ENCODE data around the gene EPHA1. TPM values are rescaled to one million over a fixed set of nuclear protein-coding genes. Genes with fewer than 3 reads are reported as not detected.
"Not testable (repeated sequence)": the region's sequence is repeated elsewhere in the genome, so short reads cannot be mapped to it uniquely, and the experiment has no call there.

Gene EPHA1
- total RNA-seq, 5 donors from 2014 or later (not counting 1 experiment from before 2014, with no cell fraction given) = 23.8 to 49.8 (median 43.5) TPM

DNA sequence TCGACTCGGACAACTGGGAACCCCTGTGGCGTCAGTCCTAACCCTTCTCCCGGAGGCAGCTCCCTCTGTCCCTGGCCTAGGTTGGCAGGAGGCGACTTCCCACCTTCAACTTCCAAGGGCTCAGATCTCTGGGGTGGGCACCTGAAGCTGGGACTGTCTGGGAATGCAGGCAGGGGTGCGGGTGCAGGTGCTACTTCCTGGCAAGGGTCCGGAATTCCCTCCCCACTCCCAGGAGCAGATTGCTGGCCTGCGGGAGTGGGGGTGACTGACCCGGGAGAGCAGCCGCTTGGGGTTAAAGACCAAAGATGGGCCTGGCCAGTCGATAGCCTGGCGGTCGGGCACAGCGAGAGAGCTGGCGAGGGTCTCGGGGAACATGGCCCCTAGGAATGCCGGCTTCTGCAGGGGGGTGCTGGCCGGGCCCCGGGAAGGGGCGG lies 387 bp downstream of the EPHA1 start:
- H3K4me3 ChIP-seq (ENCODE audit: control insufficient read depth in 1 of 2, extremely low read depth in 1 of 2, low read length in 1 of 2) = peak overlapping the region; percentile 66 to 89
- Mint-ChIP-seq H3K4me1 (peaks cover 71 to 85% (median 82%) of the 10 kb centered on the region in 3 donors), H3K27me3 (no peaks in the 10 kb centered on the region), H3K9me3 (no peaks in the 10 kb centered on the region), H3K4me3 (peak overlapping the region; percentile 89 to 91 (median 91)), H3K36me3 (no peaks in the 10 kb centered on the region), H3K27ac (peak overlapping the region; percentile 90 to 95)
- H3K27me3 ChIP-seq (replicated peaks in 1 of 2; ENCODE audit: control insufficient read depth in 2 of 2, extremely low read depth in 1 of 2, insufficient read depth in 2 of 2, low read length in 1 of 2) = peaks cover 0 to 3% of the 10 kb centered on the region in 2 experiments
- CTCF ChIA-PET = interaction anchor here (0.6 to 2.4 kb wide), 16 partner anchors 8 to 720 kb away, joined by 3 to 19 read pairs (median 4); partner anchors contain the start of gene CASP2 (in 1 of the 2)
- POLR2A ChIA-PET = interaction anchor here in 1 of 2 donors (0.8 kb wide), 1 partner anchor 623 kb away, joined by 3 read pairs; no protein-coding TSS in a partner anchor
- ATAC-seq (replicated peaks in 1 of 4) (peak in 3 of 4 experiments; percentile 3 to 10 (median 6)), DNase-seq (no peak)
- H3K4me1 ChIP-seq (ENCODE audit: control insufficient read depth in 1 of 2, extremely low read depth in 1 of 2, insufficient read depth in 2 of 2, low read length in 2 of 2) = peaks cover 39 to 48% of the 10 kb centered on the region in 2 experiments
- no peaks in the 10 kb centered on the region for H3K36me3 ChIP-seq (ENCODE audit: control insufficient read depth in 2 of 2, extremely low read depth in 1 of 2, insufficient read depth in 1 of 2, low read length in 1 of 2)
- H3K9me3 ChIP-seq = no peaks in the 10 kb centered on the region
- H3K27ac ChIP-seq (ENCODE audit: low read length) = no peak overlapping the region
- WGBS (ENCODE audit: insufficient coverage) = 1% methylated on average over 11 of the region's 20 CpGs

DNA sequence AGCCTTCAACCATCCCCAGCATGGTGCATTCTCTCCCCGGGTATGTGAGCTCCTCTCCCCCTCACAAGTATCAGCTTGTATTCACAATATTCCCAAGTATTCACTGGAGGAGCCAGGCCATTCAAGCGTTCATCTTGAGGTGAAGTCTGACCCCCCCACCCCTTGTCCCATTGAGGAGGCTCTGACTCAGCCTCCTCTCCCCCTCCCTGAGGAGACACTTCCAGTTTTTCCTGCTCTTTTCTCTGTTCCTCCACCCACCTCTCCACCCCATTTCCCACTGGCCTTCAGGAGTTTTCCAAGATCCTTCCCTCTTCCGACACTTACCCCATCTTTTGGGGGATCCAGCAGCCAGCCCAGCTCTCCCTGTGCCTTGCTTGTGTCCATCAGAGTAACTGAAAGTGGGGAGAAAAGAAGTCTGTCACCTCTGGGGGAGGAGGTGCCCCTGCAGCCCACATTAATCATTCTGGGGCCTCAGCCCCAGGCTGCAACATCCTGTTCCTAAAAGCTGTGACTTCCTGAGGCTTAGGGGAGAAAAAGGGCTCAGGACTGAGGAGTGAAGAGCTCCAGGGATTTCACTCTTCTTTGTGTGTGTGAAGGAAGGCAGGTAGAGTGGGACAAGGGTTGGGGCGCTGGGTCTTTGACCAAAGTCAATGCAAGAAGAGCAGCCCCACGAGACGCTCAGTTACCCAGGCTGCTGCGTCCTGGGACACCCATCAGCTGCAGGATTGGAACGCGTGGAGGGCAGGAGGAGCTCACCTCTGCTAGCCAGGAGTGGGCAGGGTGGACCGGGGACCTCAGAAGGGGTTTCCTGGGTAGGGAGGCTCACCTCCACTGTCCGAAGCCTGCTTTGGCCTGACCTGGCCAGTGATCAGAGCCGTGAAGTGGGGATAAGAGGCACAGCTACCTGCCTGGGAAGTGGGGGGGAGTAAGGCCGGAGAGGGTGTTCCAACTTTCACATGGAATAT lies 1.1 kb downstream of the EPHA1 start:
- ChIA-PET CTCF (interaction anchor here (0.6 to 2.4 kb wide), 23 partner anchors 8 to 720 kb away, joined by 3 to 19 read pairs (median 4); no protein-coding TSS in a partner anchor), POLR2A (interaction anchor here (0.6 to 1.5 kb wide), 5 partner anchors 10 to 622 kb away, joined by 3 to 10 read pairs (median 4); no protein-coding TSS in a partner anchor)
- H3K9me3 ChIP-seq = no peaks in the 10 kb centered on the region
- no peaks in the 10 kb centered on the region for H3K36me3 Mint-ChIP-seq
- H3K27ac Mint-ChIP-seq = peak overlapping the region; percentile 90 to 95
- H3K4me1 ChIP-seq (ENCODE audit: control insufficient read depth in 1 of 2, extremely low read depth in 1 of 2, insufficient read depth in 2 of 2, low read length in 2 of 2) = peaks cover 37 to 48% of the 10 kb centered on the region in 2 experiments
- H3K4me3 ChIP-seq (ENCODE audit: control insufficient read depth in 1 of 2, extremely low read depth in 1 of 2, low read length in 1 of 2) = peak overlapping the region; percentile 66 to 89
- peak; percentile 73 to 80 (median 76) for ATAC-seq (replicated peaks in 1 of 4)
- no peaks in the 10 kb centered on the region for H3K9me3 Mint-ChIP-seq
- no peak overlapping the region for H3K27ac ChIP-seq (ENCODE audit: low read length)
- H3K4me1 Mint-ChIP-seq = peaks cover 74 to 82% (median 79%) of the 10 kb centered on the region in 3 donors
- peaks cover 0 to 3% of the 10 kb centered on the region in 2 experiments for H3K27me3 ChIP-seq (replicated peaks in 1 of 2; ENCODE audit: control insufficient read depth in 2 of 2, extremely low read depth in 1 of 2, insufficient read depth in 2 of 2, low read length in 1 of 2)
- WGBS (ENCODE audit: insufficient coverage) = 12% methylated on average over 8 of the region's 13 CpGs
- DNase-seq = peak in 31 of 35 experiments; percentile 31 to 77 (median 44)
- no peaks in the 10 kb centered on the region for H3K36me3 ChIP-seq (ENCODE audit: control insufficient read depth in 2 of 2, extremely low read depth in 1 of 2, insufficient read depth in 1 of 2, low read length in 1 of 2)
- peak overlapping the region; percentile 89 to 91 (median 91) for H3K4me3 Mint-ChIP-seq
- no peaks in the 10 kb centered on the region for H3K27me3 Mint-ChIP-seq

DNA sequence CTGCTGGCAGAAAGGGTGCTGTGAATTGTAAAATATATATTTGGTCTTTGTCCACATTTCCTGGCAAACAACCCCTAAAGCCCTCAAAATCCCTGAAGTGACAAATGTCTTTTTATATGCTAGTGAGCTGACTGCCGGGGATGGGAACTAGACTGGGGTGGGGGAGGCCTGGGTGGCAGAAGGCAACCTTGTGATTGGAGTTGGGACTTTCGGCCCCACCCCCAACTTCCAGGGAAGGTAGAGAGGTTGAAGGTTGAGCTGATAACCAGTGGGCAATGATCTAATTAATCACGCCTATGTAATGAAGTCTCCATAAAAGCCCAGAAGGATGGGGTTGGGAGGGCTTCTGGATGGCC lies 2.7 kb downstream of the EPHA1 start:
- H3K36me3 ChIP-seq (ENCODE audit: control insufficient read depth in 2 of 2, extremely low read depth in 1 of 2, insufficient read depth in 1 of 2, low read length in 1 of 2) = peaks cover 0 to 2% of the 10 kb centered on the region in 2 donors
- Mint-ChIP-seq H3K27me3 (no peaks in the 10 kb centered on the region), H3K27ac (peak overlapping the region; percentile 90 to 95), H3K4me1 (peaks cover 70 to 73% (median 71%) of the 10 kb centered on the region in 3 donors), H3K4me3 (peak overlapping the region; percentile 1 to 89 (median 21)), H3K9me3 (no peaks in the 10 kb centered on the region), H3K36me3 (peaks cover 2% of the 10 kb centered on the region)
- no peak overlapping the region for H3K27ac ChIP-seq (ENCODE audit: low read length)
- H3K4me3 ChIP-seq (ENCODE audit: control insufficient read depth in 1 of 2, extremely low read depth in 1 of 2, low read length in 1 of 2) = no peak overlapping the region
- no peak for DNase-seq
- ATAC-seq (replicated peaks in 1 of 4) = no peak
- no peaks in the 10 kb centered on the region for H3K9me3 ChIP-seq
- H3K27me3 ChIP-seq (replicated peaks in 1 of 2; ENCODE audit: control insufficient read depth in 2 of 2, extremely low read depth in 1 of 2, insufficient read depth in 2 of 2, low read length in 1 of 2) = peaks cover 0 to 3% of the 10 kb centered on the region in 2 experiments
- H3K4me1 ChIP-seq (ENCODE audit: control insufficient read depth in 1 of 2, extremely low read depth in 1 of 2, insufficient read depth in 2 of 2, low read length in 2 of 2) = peaks cover 34 to 48% of the 10 kb centered on the region in 2 experiments
- CTCF ChIA-PET = interaction anchor here (0.5 to 2.4 kb wide), 10 partner anchors 21 to 597 kb away, joined by 3 to 8 read pairs (median 4); no protein-coding TSS in a partner anchor
- POLR2A ChIA-PET = interaction anchor here in 1 of 2 donors (1.5 kb wide), 1 partner anchor 21 kb away, joined by 4 read pairs; no protein-coding TSS in a partner anchor
- WGBS (ENCODE audit: insufficient coverage) = no CpG with 5 or more reads among the region's 3 CpGs

DNA sequence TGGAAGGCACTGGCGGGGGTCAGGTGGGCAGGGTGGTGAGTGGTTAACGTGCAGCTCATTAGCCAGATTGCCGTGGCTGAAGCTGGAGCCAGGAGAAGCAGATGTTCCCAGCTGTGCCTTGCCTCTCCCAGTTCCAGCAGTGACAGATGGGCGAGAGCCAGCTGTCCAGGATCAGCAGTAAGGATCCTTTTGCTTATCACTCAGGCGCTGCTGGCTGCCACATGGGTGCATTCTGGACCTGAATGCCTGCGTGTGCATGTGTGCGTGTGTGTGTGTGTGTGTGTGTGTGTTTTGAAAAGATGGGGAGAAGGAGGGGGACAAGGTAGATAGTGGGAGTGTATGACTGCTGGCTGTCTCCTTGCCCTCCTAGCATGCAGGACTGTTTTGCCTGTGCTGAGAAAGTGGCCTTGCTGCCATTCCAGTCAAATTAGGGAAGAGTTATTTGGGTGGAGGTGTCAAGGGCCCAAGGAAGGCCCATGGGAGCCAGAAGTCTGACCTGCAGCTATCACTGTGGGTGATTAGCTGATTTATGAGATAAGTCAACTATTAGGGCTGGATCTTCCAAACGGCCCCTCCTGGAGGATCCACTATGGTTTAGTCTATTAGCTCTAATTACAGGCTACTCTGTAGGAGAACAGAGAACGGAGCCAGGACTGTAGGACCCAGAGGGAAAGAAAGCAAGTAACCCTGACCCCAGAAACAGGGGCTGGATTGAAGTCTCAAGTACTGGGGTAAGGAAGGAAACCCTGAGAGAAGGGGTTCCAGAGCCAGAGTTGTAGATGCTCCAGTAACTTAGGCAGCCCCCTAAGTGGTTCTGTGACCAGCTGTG lies 3.3 kb downstream of the EPHA1 start:
- ChIA-PET POLR2A (interaction anchor here in 1 of 2 donors (1.5 kb wide), 1 partner anchor 21 kb away, joined by 4 read pairs; no protein-coding TSS in a partner anchor), CTCF (interaction anchor here (0.5 to 2.4 kb wide), 8 partner anchors 21 to 328 kb away, joined by 3 to 8 read pairs (median 4); no protein-coding TSS in a partner anchor)
- Histone ChIP-seq H3K27ac (ENCODE audit: low read length) (no peak overlapping the region), H3K27me3 (replicated peaks in 1 of 2; ENCODE audit: control insufficient read depth in 2 of 2, extremely low read depth in 1 of 2, insufficient read depth in 2 of 2, low read length in 1 of 2) (no peaks in the 10 kb centered on the region), H3K4me3 (ENCODE audit: control insufficient read depth in 1 of 2, extremely low read depth in 1 of 2, low read length in 1 of 2) (no peak overlapping the region), H3K36me3 (ENCODE audit: control insufficient read depth in 2 of 2, extremely low read depth in 1 of 2, insufficient read depth in 1 of 2, low read length in 1 of 2) (peaks cover 0 to 2% of the 10 kb centered on the region in 2 donors), H3K9me3 (no peaks in the 10 kb centered on the region), H3K4me1 (ENCODE audit: control insufficient read depth in 1 of 2, extremely low read depth in 1 of 2, insufficient read depth in 2 of 2, low read length in 2 of 2) (peaks cover 34 to 48% of the 10 kb centered on the region in 2 experiments)
- no peak for DNase-seq
- Mint-ChIP-seq H3K4me3 (peak overlapping the region in 1 of 3 donors; percentile 89), H3K27me3 (no peaks in the 10 kb centered on the region), H3K36me3 (peaks cover 5% of the 10 kb centered on the region), H3K9me3 (no peaks in the 10 kb centered on the region), H3K4me1 (peaks cover 67 to 74% (median 68%) of the 10 kb centered on the region in 3 donors), H3K27ac (peak overlapping the region; percentile 90 to 95)
- ATAC-seq (replicated peaks in 1 of 4) = no peak
- 91% methylated on average over 8 of the region's 9 CpGs for WGBS (ENCODE audit: insufficient coverage)

DNA sequence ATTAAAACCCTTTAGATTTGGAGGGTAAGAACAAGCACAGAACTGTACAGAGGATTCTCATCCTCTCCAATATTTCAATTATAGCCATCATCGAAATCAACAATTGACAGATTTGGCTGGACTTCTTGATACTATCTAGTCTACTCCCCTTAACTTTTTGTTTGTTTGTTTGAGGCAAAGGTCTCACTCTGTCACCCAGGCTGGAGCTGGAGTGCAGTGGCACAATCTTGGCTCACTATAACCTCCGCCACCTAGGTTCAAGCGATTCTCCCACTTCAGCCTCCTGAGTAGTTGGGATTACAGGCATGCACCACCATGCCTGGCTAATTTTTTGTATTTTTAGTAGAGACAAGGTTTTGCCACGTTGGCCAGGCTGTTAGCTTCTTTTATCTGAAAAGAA lies 6.4 kb downstream of the EPHA1 start:
- Mint-ChIP-seq H3K4me1 (peaks cover 40 to 48% (median 46%) of the 10 kb centered on the region in 3 donors), H3K27ac (peak overlapping the region; percentile 72 to 87), H3K36me3 (peaks cover 11% of the 10 kb centered on the region)
- H3K27ac ChIP-seq (ENCODE audit: low read length); H3K9me3 Mint-ChIP-seq; H3K4me3 Mint-ChIP-seq; DNase-seq; H3K4me3 ChIP-seq (ENCODE audit: control insufficient read depth in 1 of 2, extremely low read depth in 1 of 2, low read length in 1 of 2); H3K27me3 ChIP-seq (replicated peaks in 1 of 2; ENCODE audit: control insufficient read depth in 2 of 2, extremely low read depth in 1 of 2, insufficient read depth in 2 of 2, low read length in 1 of 2); H3K9me3 ChIP-seq; ATAC-seq (replicated peaks in 1 of 4); H3K27me3 Mint-ChIP-seq: not testable (repeated sequence)
- POLR2A ChIA-PET = interaction anchor here in 1 of 2 donors (0.8 kb wide), 1 partner anchor 401 kb away, joined by 3 read pairs; no protein-coding TSS in a partner anchor
- Histone ChIP-seq H3K4me1 (ENCODE audit: control insufficient read depth in 1 of 2, extremely low read depth in 1 of 2, insufficient read depth in 2 of 2, low read length in 2 of 2) (peaks cover 19 to 23% of the 10 kb centered on the region in 2 experiments), H3K36me3 (ENCODE audit: control insufficient read depth in 2 of 2, extremely low read depth in 1 of 2, insufficient read depth in 1 of 2, low read length in 1 of 2) (peaks cover 15% of the 10 kb centered on the region in 2 donors)
- CTCF ChIA-PET = interaction anchor here (1.0 to 2.1 kb wide), 6 partner anchors 9 to 162 kb away, joined by 3 to 7 read pairs (median 4); no protein-coding TSS in a partner anchor
- WGBS (ENCODE audit: insufficient coverage) = no CpG with 5 or more reads among the region's 4 CpGs

Data from T-cell (primary cell).